Measurements from ENCODE around the gene TSSK1B.
"Not testable (repeated sequence)": the region's sequence is repeated elsewhere in the genome, so short reads cannot be mapped to it uniquely, and the experiment has no call there.

The TSSK1B gene

GRCh38 chr5:113434889-113435288 is at the start of gene TSSK1B:
TSS of gene TSSK1B (minus strand) at chr5:113434989. CDS start at chr5:113434839, 150 bp downstream.
- DNase-seq (ENCODE audit: low read depth), result no peak

GRCh38 chr5:113480243-113480642 is 45.5 kb upstream of the TSSK1B start:
- DNase-seq (ENCODE audit: low read depth), result no peak

GRCh38 chr5:113478691-113479090 is 43.9 kb upstream of the TSSK1B start:
- DNase-seq (ENCODE audit: low read depth), result no peak

- no peak for DNase-seq (ENCODE audit: low read depth)
These were observed 39.4 kb upstream of the TSSK1B start for GRCh38 chr5:113474100-113474728.

- DNase-seq (ENCODE audit: low read depth), result no peak
These were observed 28.2 kb upstream of the TSSK1B start for GRCh38 chr5:113463032-113463431.

- not testable (repeated sequence) for DNase-seq (ENCODE audit: low read depth)
These were observed 22.3 kb upstream of the TSSK1B start for GRCh38 chr5:113457106-113457505.

GRCh38 chr5:113452941-113453340 is 18.2 kb upstream of the TSSK1B start:
- DNase-seq (ENCODE audit: low read depth), result no peak

GRCh38 chr5:113451797-113452196 is 17.0 kb upstream of the TSSK1B start:
- no peak for DNase-seq (ENCODE audit: low read depth)

GRCh38 chr5:113450929-113451328 is 16.1 kb upstream of the TSSK1B start:
- no peak for DNase-seq (ENCODE audit: low read depth)

GRCh38 chr5:113450462-113450861 is 15.7 kb upstream of the TSSK1B start:
- no peak for DNase-seq (ENCODE audit: low read depth)

- DNase-seq (ENCODE audit: low read depth), result no peak
These were observed 13.5 kb upstream of the TSSK1B start for GRCh38 chr5:113448252-113448651.

GRCh38 chr5:113447498-113448050 is 12.8 kb upstream of the TSSK1B start:
- DNase-seq (ENCODE audit: low read depth), result peak; percentile 39

GRCh38 chr5:113446358-113446927 is 11.7 kb upstream of the TSSK1B start:
- DNase-seq (ENCODE audit: low read depth), result no peak

- no peak for DNase-seq (ENCODE audit: low read depth)
These were observed 2.3 kb upstream of the TSSK1B start for GRCh38 chr5:113437111-113437510.

- no peak for DNase-seq (ENCODE audit: low read depth)
These were observed 786 bp upstream of the TSSK1B start for GRCh38 chr5:113435575-113435974.

- DNase-seq (ENCODE audit: low read depth), result no peak
These were observed 752 bp downstream of the TSSK1B start for GRCh38 chr5:113433862-113434612.

GRCh38 chr5:113433071-113433470 is 1.7 kb downstream of the TSSK1B start:
- DNase-seq (ENCODE audit: low read depth), result no peak

GRCh38 chr5:113427871-113428574 is 6.8 kb downstream of the TSSK1B start:
- no peak for DNase-seq (ENCODE audit: low read depth)

GRCh38 chr5:113425909-113426308 is 8.9 kb downstream of the TSSK1B start:
- DNase-seq (ENCODE audit: low read depth), result no peak

GRCh38 chr5:113421693-113422092 is 13.1 kb downstream of the TSSK1B start:
- no peak for DNase-seq (ENCODE audit: low read depth)

- no peak for DNase-seq (ENCODE audit: low read depth)
These were observed 29.3 kb downstream of the TSSK1B start for GRCh38 chr5:113405530-113405929.

- no peak for DNase-seq (ENCODE audit: low read depth)
These were observed 30.5 kb downstream of the TSSK1B start for GRCh38 chr5:113404269-113404668.
